HCT116 (cell line): ENCODE results near the gene CNTFR. TPM values are rescaled to one million over a fixed set of nuclear protein-coding genes. Genes with fewer than 3 reads are reported as not detected.

Experiments used
- ATAC-seq: fragments of 200-7000 bp; cut with Tn5 transposase; 2 replicates; pipeline ENCODE4 v1.9.1; 2020; ENCODE audit warnings: mild to moderate bottlenecking, moderate library complexity
- BruUV-seq: library from RNA; stranded (reverse); fragments of 400-500 nt; replicated peaks from 2 replicates; lab custom pipeline; 2021; lab: Mats Ljungman, UMichigan
- CTCF ChIA-PET: fragments of 300-600 bp; sonication (Branson Sonifier 250); formaldehyde crosslinking; loops from one replicate; lab custom pipeline; 2021; ENCODE audit warnings: antibody characterized with exemption; lab: Charles Lee
- POLR2A ChIA-PET: fragments of 300-600, 350-600 bp; sonication (Branson Sonifier 250); formaldehyde crosslinking; loops from one replicate; lab custom pipeline; 2021; ENCODE audit warnings: antibody characterized with exemption; lab: Charles Lee
- RAD21 ChIA-PET, 2 experiments: fragments of 300-600 bp; sonication (Branson Sonifier 250); formaldehyde crosslinking; loops; one replicate each; lab custom pipeline; 2023; ENCODE audit warnings: low total read pairs in 2 of 2; ENCODE audit not compliant: uncharacterized antibody in 2 of 2, unreplicated experiment in 2 of 2, low non-redundant PET in 1 of 2; lab: Charles Lee
- DNase-seq: peaks from one replicate; pipeline ENCODE4 v3.0.0-alpha.2; 2010; ENCODE audit warnings: low read depth, low spot score
- H2AFZ ChIP-seq: fragments of 200-600 bp; shearing (Covaris generic), sonication (generic); 2 replicates; pipeline ENCODE4 v1.6.1; 2017; ENCODE audit warnings: low read depth, mixed run types, mixed read lengths, antibody characterized with exemption, low read length; ENCODE audit not compliant: poor library complexity, severe bottlenecking
- H3K27ac ChIP-seq: 2 replicates; pipeline ENCODE4 v1.5.1; 2012; ENCODE audit warnings: low read depth, low read length
- H3K27me3 ChIP-seq: fragments of 200-600 bp; sonication (generic); 2 replicates; pipeline ENCODE4 v1.6.1; 2016; ENCODE audit warnings: mixed run types, low read length, mixed read lengths; ENCODE audit not compliant: insufficient read depth
- H3K36me3 ChIP-seq, 2 experiments: fragments of 200-500 bp in 1 of 2; fragments of 200-600 bp in 1 of 2; sonication (Bioruptor generic) in 1 of 2; sonication (generic) in 1 of 2; 2 replicates each; pipeline versions ENCODE4 v1.5.1 to v1.6.1; 2014 to 2016; ENCODE audit warnings: low read length in 2 of 2, inconsistent platforms in 1 of 2, mixed read lengths in 1 of 2, mixed run types in 1 of 2; ENCODE audit not compliant: insufficient read depth in 2 of 2, control insufficient read depth in 1 of 2
- H3K4me1 ChIP-seq, 2 experiments: fragments of 200-600 bp in 1 of 2; sonication (generic) in 1 of 2; 2 replicates each; pipeline versions ENCODE4 v1.5.1 to v1.6.1; 2012 to 2017; ENCODE audit warnings: low read length in 2 of 2, inconsistent platforms in 1 of 2, mild to moderate bottlenecking in 1 of 2, mixed read lengths in 1 of 2, mixed run types in 1 of 2, moderate library complexity in 1 of 2; ENCODE audit not compliant: insufficient read depth in 2 of 2, control insufficient read depth in 1 of 2
- H3K4me2 ChIP-seq: fragments of 200-600 bp; sonication (generic); 2 replicates; pipeline ENCODE4 v1.6.1; 2017; ENCODE audit warnings: mixed run types, low read length, mixed read lengths
- H3K4me3 ChIP-seq, 2 experiments: fragments of 200-600 bp in 1 of 2; sonication (generic) in 1 of 2; replicated peaks in 1 of 2; 2 replicates each; pipeline ENCODE4 v1.5.1; 2011 to 2016; ENCODE audit warnings: low read length in 2 of 2, control low read depth in 1 of 2, low read depth in 1 of 2, mild to moderate bottlenecking in 1 of 2, mixed read lengths in 1 of 2, mixed run types in 1 of 2
- H3K79me2 ChIP-seq: fragments of 200-600 bp; sonication (generic); 2 replicates; pipeline ENCODE4 v1.6.1; 2017; ENCODE audit warnings: mild to moderate bottlenecking, mixed run types, low read length, moderate library complexity, mixed read lengths; ENCODE audit not compliant: insufficient read depth
- H3K9ac ChIP-seq: fragments of 200-600 bp; sonication (generic); 2 replicates; pipeline ENCODE4 v1.6.1; 2016; ENCODE audit warnings: low read length, mixed read lengths
- H3K9me2 ChIP-seq: fragments of 200-600 bp; sonication (generic), shearing (Covaris generic); 2 replicates; pipeline ENCODE4 v1.6.1; 2017; ENCODE audit warnings: mixed run types, mild to moderate bottlenecking, moderate library complexity; ENCODE audit not compliant: insufficient read depth
- H3K9me3 ChIP-seq, 2 experiments: fragments of 200-500 bp in 1 of 2; fragments of 200-600 bp in 1 of 2; sonication (Bioruptor generic) in 1 of 2; sonication (generic) in 1 of 2; 2 replicates each; pipeline ENCODE4 v1.6.1; 2014 to 2017; ENCODE audit warnings: low read length in 2 of 2, mixed read lengths in 2 of 2, inconsistent platforms in 1 of 2, low read depth in 1 of 2, mild to moderate bottlenecking in 1 of 2, mixed run types in 1 of 2, moderate library complexity in 1 of 2; ENCODE audit not compliant: control insufficient read depth in 1 of 2, insufficient read depth in 1 of 2
- H4K20me1 ChIP-seq: fragments of 200-600 bp; sonication (generic), shearing (Covaris generic); 2 replicates; pipeline ENCODE4 v1.6.1; 2017; ENCODE audit warnings: mixed run types, mild to moderate bottlenecking, moderate library complexity; ENCODE audit not compliant: insufficient read depth
- CBX3 ChIP-seq: IDR thresholded peaks from 2 replicates; pipeline ENCODE4 v1.6.1; 2012; ENCODE audit warnings: low read depth
- CEBPB ChIP-seq: IDR thresholded peaks from 2 replicates; pipeline ENCODE4 v1.6.1; 2012; ENCODE audit warnings: low read depth
- CTCF ChIP-seq, 3 experiments: fragments of 200-600 bp in 1 of 3; sonication (generic) in 1 of 3; IDR thresholded peaks in 2 of 3; conservative IDR thresholded peaks in 1 of 3; 2 replicates each; pipeline ENCODE4 v1.5.1; 2012 to 2017; ENCODE audit warnings: low read depth in 2 of 3, low read length in 2 of 3, antibody characterized with exemption in 1 of 3, borderline replicate concordance in 1 of 3, control low read depth in 1 of 3, mild to moderate bottlenecking in 1 of 3, mixed read lengths in 1 of 3, mixed run types in 1 of 3, moderate library complexity in 1 of 3; ENCODE audit not compliant: insufficient read depth in 1 of 3
- EZH2phosphoT487 ChIP-seq: fragments of 200-600 bp; IDR thresholded peaks from 2 replicates; pipeline ENCODE4 v1.6.1; 2018; ENCODE audit warnings: antibody characterized with exemption, borderline replicate concordance
- POLR2A ChIP-seq: IDR thresholded peaks from 2 replicates; pipeline ENCODE4 v1.7.0; 2011; ENCODE audit warnings: borderline replicate concordance; ENCODE audit not compliant: insufficient read depth, insufficient read length; ENCODE audit errors: extremely low read depth
- POLR2AphosphoS5 ChIP-seq: IDR thresholded peaks from 2 replicates; pipeline ENCODE4 v1.6.1; 2011; ENCODE audit warnings: mild to moderate bottlenecking, low read depth, low read length, moderate library complexity
- REST ChIP-seq: IDR thresholded peaks from 2 replicates; pipeline ENCODE4 v1.6.1; 2012; ENCODE audit warnings: low read depth
- SIN3A ChIP-seq: IDR thresholded peaks from 2 replicates; pipeline ENCODE4 v1.6.1; 2012; ENCODE audit warnings: low read depth
- SP1 ChIP-seq: IDR thresholded peaks from 2 replicates; pipeline ENCODE4 v1.6.1; 2012; ENCODE audit warnings: low read depth
- SRF ChIP-seq: IDR thresholded peaks from 2 replicates; pipeline ENCODE4 v1.6.1; 2012; ENCODE audit warnings: low read depth
- TCF7L2 ChIP-seq: IDR thresholded peaks from 2 replicates; pipeline ENCODE4 v1.7.0; 2011; ENCODE audit warnings: borderline replicate concordance, inconsistent platforms; ENCODE audit not compliant: insufficient read depth, insufficient read length; ENCODE audit errors: extremely low read depth
- YY1 ChIP-seq: IDR thresholded peaks from 2 replicates; pipeline ENCODE4 v1.6.1; 2011; ENCODE audit warnings: low read length, low read depth, moderate library complexity, mild to moderate bottlenecking; ENCODE audit not compliant: insufficient replicate concordance; ENCODE audit errors: extremely low read depth
- ZFX ChIP-seq: fragments of 450-650 bp; IDR thresholded peaks from 2 replicates; pipeline ENCODE4 v1.6.1; 2017
- ZNF274 ChIP-seq: fragments of 200-500 bp; sonication (Bioruptor generic); IDR thresholded peaks from 2 replicates; pipeline ENCODE4 v1.6.1; 2014; ENCODE audit warnings: mild to moderate bottlenecking, low read depth, low read length, inconsistent platforms
- intact Hi-C: fragments of 100-400 bp; cut with micrococcal nuclease; formaldehyde crosslinking; loops from 2 replicates; pipeline ENCODE4 v1.10.0; 2022
- total RNA-seq: library from RNA; stranded (reverse); gene quantifications from one replicate; pipeline ENCODE4 v1.2.1, GENCODE V29; 2021; ENCODE audit not compliant: unreplicated experiment
- TF ChIP-seq, protein P1 (sequence below): IDR thresholded peaks from 2 replicates; pipeline ENCODE4 v1.6.1; 2012
- TF ChIP-seq, protein P2 (sequence below): IDR thresholded peaks from 2 replicates; pipeline ENCODE4 v1.6.1; 2011; ENCODE audit warnings: mild to moderate bottlenecking, low read length, moderate library complexity; ENCODE audit not compliant: insufficient replicate concordance; ENCODE audit errors: extremely low read depth

CNTFR gene
- total RNA-seq, 1 experiment from 2014 or later = not detected

DNA sequence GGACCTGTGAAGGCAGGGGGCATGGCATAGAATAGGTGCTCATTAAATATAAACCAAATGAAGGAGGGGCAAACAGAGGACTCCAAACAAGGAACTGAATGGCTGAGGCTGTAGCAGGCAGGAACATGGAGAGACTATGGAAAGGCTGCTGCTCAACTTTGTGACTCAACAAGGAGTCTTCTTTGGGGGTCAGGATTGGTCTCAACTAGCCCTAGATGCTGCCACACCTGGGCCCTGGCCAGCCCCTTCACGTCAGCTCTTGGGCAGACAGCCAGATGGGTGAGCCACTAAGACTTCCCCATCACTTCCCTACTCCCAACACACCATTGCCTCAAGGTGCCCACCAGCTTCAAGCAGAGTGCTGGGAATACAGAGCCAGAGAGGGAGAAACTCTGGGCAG is 11.4 kb upstream of the CNTFR start:
- ATAC-seq (no peak), DNase-seq (no peak)
- ChIA-PET POLR2A (no interaction called here), CTCF (interaction anchor here (1.2 kb wide), 1 partner anchor 197 kb away, joined by 3 read pairs; no protein-coding TSS in a partner anchor), RAD21 (no interaction called here)
- BruUV-seq = no TSS peak
- no peaks in the 10 kb centered on the region for H3K36me3 ChIP-seq
- no peak for TF ChIP-seq SIN3A
- TF ChIP-seq ZNF274 = no peak
- no peak for TF ChIP-seq REST
- TF ChIP-seq YY1 = no peak
- TF ChIP-seq, protein P1, sequence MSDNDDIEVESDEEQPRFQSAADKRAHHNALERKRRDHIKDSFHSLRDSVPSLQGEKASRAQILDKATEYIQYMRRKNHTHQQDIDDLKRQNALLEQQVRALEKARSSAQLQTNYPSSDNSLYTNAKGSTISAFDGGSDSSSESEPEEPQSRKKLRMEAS = no peak
- no peak for TF ChIP-seq CTCF (IDR thresholded peaks at IDR 0.05 in 2 of 3, conservative IDR thresholded peaks at IDR 0.05 in 1 of 3; ENCODE audit: borderline replicate concordance in 1 of 3, insufficient read depth in 1 of 3, low read depth in 2 of 3, low read length in 2 of 3)
- no peak for TF ChIP-seq CBX3
- no peak for TF ChIP-seq SRF
- TF ChIP-seq, protein P2, sequence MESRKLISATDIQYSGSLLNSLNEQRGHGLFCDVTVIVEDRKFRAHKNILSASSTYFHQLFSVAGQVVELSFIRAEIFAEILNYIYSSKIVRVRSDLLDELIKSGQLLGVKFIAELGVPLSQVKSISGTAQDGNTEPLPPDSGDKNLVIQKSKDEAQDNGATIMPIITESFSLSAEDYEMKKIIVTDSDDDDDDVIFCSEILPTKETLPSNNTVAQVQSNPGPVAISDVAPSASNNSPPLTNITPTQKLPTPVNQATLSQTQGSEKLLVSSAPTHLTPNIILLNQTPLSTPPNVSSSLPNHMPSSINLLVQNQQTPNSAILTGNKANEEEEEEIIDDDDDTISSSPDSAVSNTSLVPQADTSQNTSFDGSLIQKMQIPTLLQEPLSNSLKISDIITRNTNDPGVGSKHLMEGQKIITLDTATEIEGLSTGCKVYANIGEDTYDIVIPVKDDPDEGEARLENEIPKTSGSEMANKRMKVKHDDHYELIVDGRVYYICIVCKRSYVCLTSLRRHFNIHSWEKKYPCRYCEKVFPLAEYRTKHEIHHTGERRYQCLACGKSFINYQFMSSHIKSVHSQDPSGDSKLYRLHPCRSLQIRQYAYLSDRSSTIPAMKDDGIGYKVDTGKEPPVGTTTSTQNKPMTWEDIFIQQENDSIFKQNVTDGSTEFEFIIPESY = no peak
- TF ChIP-seq EZH2phosphoT487 = no peak
- no peak for TF ChIP-seq SP1
- no peak for TF ChIP-seq POLR2AphosphoS5
- no peak for TF ChIP-seq TCF7L2
- TF ChIP-seq CEBPB = no peak
- TF ChIP-seq ZFX = no peak
- TF ChIP-seq POLR2A = no peak
- no peak overlapping the region for H3K27ac ChIP-seq
- H3K4me1 ChIP-seq = no peaks in the 10 kb centered on the region
- intact Hi-C loops = loop anchor here (10.0 kb wide), 1 partner anchor 346 kb away; no protein-coding TSS in a partner anchor
- no peak overlapping the region for H3K4me3 ChIP-seq
- H3K4me2 ChIP-seq = no peak overlapping the region
- H4K20me1 ChIP-seq = no peaks in the 10 kb centered on the region
- H3K27me3 ChIP-seq = no peaks in the 10 kb centered on the region
- H3K79me2 ChIP-seq = no peaks in the 10 kb centered on the region
- H3K9me2 ChIP-seq = no peaks in the 10 kb centered on the region
- H3K9ac ChIP-seq = no peak overlapping the region
- H2AFZ ChIP-seq = no peak overlapping the region
- H3K9me3 ChIP-seq = no peaks in the 10 kb centered on the region
